Endothelial cell of hepatic sinusoid (primary cell): ENCODE measurements around the gene PKN1.

Experiments
- in situ Hi-C: cut with HindIII; loops from 2 replicates; pipeline ENCODE4 v1.10.0; 2017; ENCODE audit warnings: low sequenced_read_pairs

PKN1 gene

DNA sequence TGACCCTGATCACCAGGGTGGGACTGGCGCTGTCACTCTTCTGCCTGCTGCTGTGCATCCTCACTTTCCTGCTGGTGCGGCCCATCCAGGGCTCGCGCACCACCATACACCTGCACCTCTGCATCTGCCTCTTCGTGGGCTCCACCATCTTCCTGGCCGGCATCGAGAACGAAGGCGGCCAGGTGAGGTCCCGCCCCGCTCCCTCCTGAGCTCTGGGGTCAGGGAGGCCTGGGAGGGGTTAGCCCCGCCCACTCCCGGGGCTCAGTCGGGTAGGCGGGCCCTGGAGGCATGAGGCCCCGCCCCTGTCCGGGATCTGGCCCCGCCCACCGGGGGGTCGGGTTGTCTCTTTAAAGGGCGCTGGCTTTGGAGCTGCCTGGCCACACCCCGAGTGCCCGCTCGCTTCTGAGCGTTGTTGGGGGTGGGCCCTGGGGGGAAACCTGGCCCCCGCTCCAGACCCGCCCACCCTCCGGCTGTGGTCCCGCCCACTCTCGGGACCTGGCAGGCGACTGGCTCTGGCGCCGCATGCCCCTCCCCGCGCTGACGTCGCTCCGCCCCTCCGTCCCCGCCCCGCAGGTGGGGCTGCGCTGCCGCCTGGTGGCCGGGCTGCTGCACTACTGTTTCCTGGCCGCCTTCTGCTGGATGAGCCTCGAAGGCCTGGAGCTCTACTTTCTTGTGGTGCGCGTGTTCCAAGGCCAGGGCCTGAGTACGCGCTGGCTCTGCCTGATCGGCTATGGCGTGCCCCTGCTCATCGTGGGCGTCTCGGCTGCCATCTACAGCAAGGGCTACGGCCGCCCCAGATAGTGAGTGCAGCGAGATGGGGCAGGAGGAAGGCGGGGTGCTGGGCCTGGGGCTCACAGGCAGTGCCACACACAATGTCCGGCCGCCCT, 27.1 kb upstream of the PKN1 start:
- in situ Hi-C loops = no loop called here

- in situ Hi-C loops = no loop called here
These were observed 26.3 kb upstream of the PKN1 start for GRCh38 chr19:14406645-14407401.

- in situ Hi-C loops = no loop called here
These were observed 25.3 kb upstream of the PKN1 start for GRCh38 chr19:14407605-14408484.

DNA sequence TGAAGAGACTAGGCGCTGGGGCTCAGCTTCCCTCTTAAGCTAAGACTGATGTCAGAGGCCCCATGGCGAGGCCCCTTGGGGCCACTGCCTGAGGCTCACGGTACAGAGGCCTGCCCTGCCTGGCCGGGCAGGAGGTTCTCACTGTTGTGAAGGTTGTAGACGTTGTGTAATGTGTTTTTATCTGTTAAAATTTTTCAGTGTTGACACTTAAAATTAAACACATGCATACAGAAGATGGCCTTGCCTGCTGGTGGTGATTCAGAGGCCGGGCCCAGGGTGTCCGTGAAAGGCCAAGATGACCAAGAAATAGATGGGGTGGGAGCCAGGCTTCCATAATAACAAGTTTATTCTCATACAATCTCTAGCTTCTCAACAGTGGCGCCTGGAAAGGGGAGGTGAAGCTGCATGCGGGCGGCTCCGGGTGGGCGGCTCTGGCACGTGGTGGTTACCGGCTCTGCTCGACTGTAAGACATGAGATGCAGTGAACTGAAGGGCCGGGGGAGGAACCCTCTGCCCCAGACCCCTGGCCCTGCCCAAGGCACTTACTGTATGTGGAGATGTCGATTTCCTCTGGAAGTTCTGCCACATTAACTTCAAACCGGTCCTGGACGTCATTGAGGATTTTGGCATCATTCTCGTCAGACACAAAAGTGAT, 24.5 kb upstream of the PKN1 start:
- in situ Hi-C loops = no loop called here

DNA sequence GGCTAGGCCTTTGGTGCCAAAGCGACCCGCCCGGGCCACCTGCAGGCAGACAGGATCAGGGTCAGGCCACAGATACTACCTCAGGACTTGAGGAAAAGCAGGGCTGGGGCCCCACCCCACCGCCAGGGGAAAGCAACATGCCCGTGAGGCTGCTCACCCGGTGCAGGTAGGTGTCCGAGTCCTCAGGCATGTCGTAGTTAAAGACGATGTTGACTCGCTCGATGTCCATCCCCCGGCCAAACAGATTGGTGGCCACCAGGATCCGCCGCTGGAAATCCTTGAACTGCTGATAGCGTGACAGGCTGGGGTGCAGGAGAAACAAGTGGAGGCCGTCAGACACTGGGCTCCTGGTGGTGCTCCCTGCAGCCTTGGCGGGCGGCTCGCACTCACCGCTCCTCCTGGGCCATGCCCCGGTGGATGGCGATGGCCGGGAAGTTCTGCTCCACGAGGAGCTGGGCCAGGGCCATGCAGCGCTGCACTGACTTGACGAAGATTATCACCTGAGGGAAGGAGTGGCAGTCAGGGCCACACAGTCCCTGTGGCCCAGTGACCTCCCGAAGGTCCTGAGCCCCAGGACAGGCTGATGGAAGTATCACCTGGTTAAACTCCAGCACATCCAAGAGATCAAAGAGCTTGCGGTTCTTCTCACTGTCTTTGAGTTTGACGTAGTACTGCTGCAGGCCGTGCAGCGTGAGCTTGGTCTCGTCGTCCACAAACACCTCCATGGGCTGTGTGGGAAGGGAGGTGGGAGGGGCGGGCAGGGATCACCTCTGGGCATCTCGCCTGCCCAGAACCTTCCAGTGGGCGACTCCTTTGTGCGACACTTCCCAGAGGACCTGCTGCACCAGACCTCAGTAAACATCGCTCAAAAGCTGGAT, 23.7 kb upstream of the PKN1 start:
- in situ Hi-C loops = loop anchor here (5.0 kb wide), 4 partner anchors 57 to 272 kb away; partner anchors contain the start of genes ASF1B, DNAJB1 and PTGER1

GRCh38 chr19:14410091-14411051, 22.7 kb upstream of the PKN1 start:
- in situ Hi-C loops = loop anchor here (5.0 kb wide), 4 partner anchors 58 to 273 kb away; partner anchors contain the start of genes ASF1B, DNAJB1 and PTGER1

DNA sequence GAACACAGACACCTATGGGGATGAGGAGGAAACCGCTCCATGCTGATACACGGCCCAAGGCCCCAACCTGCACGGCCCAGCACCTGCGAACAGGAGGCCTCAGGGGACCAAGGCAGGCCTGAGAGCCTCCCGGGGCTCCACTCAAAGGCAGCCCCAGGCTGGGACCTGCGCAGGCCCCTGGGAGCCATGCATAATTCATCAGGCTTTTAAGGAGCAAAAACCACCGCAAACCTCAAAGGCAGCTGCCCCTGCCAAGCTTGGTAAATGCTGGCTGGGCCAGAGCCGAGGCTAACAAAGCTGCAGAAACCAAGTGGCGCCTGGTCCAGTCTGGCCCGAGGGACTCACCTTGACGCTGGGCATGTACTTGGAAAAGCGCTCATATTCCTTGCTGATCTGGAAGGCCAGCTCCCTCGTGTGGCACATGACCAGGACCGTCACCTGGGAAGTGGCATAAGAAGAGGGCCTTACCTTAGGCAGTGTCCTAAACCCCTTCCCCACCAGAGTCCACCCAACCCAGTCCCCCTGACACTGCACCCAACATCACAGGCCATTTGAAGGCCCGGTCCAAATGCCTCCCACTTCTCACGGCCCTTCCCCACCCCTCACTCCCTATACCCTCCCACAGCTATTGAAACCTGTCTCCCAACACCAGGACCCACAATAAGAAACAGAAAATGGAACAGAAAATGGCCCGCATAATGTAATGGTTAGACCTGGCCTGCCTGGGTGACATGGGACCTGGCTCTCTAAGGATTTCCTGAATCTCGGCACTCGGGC, 21.8 kb upstream of the PKN1 start:
- in situ Hi-C loops = loop anchor here (5.0 kb wide), 4 partner anchors 59 to 274 kb away; partner anchors contain the start of genes ASF1B, DNAJB1 and PTGER1

DNA sequence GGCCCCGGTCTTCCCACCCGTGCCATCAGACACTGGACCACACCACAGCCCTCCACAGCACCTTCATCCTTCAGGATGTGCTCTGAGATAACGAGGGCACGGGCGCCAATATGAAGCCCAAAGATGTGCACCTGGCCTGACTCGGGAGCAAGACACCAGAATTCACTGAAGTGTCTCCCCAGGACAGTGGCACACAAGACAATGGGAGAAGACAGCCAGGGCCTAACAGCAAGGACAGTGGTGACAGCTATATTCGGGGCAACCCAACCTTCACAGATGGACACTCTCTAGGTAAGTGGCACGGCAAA, 21.2 kb upstream of the PKN1 start:
- in situ Hi-C loops = loop anchor here (5.0 kb wide), 4 partner anchors 60 to 275 kb away; partner anchors contain the start of genes ASF1B, DNAJB1 and PTGER1

GRCh38 chr19:14412324-14412995, 20.6 kb upstream of the PKN1 start:
- in situ Hi-C loops = loop anchor here (5.0 kb wide), 4 partner anchors 60 to 275 kb away; partner anchors contain the start of genes ASF1B, DNAJB1 and PTGER1

- in situ Hi-C loops = loop anchor here (5.0 kb wide), 4 partner anchors 61 to 276 kb away; partner anchors contain the start of genes ASF1B, DNAJB1 and PTGER1
These were observed 20.0 kb upstream of the PKN1 start for GRCh38 chr19:14412996-14413692.

GRCh38 chr19:14413693-14414181, 19.4 kb upstream of the PKN1 start:
- in situ Hi-C loops = loop anchor here (5.0 kb wide), 4 partner anchors 61 to 276 kb away; partner anchors contain the start of genes ASF1B, DNAJB1 and PTGER1

DNA sequence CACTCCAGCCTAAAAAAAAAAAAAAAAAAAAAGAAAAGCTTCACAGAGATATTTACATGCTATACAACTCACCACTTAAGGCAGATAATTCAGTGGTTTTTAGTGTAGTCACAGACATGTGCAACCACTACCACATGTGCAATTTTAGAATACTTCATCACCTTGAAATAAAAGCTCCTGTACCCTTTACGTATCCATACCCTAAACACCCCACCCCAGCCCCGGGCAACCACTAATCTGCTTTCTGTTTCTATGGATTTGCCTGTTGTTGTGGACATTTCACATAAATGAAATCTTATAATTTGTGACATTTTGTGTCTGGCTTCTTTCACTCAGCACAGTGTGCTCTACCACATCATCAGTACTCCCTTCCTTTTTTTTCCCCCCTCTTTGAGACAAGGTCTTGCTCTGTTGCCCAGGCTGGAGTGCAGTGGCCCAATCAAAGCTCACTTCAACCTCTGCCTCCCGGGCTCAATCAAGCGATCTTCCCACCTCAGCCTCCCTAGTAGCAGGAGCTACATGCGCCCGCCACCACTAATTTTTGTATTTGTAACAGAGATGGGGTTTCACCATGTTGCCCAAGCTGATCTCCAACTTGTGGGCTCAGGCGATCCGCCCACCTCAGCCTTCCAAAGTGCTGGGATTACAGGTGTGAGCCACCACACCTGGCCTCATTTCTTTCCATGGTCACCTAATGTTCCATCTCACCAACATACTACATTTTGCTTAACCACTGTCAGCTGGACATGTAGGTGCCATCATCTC, 18.0 kb upstream of the PKN1 start:
- in situ Hi-C loops = loop anchor here (5.0 kb wide), 4 partner anchors 62 to 278 kb away; partner anchors contain the start of genes ASF1B, DNAJB1 and PTGER1

- in situ Hi-C loops = no loop called here
These were observed 16.3 kb upstream of the PKN1 start for GRCh38 chr19:14416817-14417231.

DNA sequence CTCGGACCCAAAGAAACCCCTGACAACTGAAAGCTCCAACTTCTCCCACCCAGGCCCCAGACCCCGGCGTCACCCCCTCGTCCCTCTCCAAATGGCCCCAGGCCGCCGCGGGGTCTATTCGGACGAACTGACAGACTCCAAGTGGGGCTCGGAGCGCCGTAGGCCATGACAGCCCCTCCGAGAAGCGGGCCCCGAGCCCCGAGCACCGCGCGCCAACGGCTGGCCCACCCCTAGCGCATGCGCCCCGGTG, 14.3 kb upstream of the PKN1 start:
- in situ Hi-C loops = no loop called here

DNA sequence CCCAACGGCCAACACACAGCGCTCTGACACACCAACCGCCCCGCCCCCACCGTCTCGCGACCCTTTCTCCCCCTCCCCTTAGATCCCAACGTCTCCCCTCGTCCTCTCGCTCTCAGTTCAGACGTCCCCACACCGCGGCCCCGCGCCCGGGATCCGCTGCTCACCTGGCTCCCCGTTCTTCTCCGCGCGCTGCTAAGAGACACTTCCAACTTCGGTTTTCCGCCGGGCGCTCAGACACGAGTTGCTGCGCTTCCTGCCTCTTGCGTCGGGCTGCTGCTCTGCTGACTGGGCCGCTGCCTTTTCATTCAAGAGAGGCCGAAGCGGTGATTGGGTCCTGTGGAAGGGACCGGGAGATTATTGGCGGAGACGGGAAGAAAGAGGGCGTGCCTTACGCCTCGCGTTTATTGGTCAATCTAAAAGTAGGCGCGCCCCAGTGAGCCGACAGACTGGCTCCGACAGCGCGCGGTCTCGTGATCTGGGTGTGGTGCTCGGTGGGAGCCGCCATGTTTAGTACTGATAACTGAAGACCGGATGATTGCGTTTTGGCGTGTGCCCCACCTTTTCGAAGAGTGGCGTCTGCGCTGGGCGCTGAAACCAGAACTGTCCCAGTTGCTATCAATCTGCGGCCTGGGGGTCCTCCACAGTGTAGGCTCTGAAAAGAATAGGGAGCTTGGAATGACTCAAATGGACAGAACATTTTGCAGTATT, 13.8 kb upstream of the PKN1 start, which contains the start of gene DDX39A:
TSS of gene DDX39A (minus strand) at position 236 of the 708 bp plus-strand sequence. CDS start 6,121 bp downstream, outside the sequence.
- in situ Hi-C loops = no loop called here
